Fibroblast of skin of left biceps (primary cell): ENCODE data around the gene RFXAP.

Experiments used
- DNase-seq, 2 experiments: peaks; one replicate each; pipeline ENCODE4 v3.0.0-alpha.2; 2013; ENCODE audit warnings: low read depth in 2 of 2

Gene RFXAP

DNA sequence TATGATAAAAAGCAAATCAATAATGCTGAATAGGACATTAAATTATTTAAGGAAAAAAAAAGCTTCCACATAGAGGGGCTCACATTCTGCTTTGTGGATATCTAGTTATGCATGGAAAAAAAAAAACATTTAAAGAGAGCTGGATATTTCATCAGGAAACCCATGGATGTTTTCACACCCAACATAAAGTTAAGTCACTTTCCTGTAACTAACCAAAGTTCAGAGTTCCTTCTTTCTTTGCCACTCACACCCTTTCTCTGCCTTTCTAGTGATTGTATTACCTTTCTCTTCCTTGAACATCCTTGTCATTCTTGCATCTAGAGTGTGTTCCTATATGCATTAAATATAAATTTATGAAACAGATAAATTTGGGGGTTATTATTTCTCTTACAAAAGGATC is 47.2 kb downstream of the RFXAP start:
- no peak for DNase-seq

DNA sequence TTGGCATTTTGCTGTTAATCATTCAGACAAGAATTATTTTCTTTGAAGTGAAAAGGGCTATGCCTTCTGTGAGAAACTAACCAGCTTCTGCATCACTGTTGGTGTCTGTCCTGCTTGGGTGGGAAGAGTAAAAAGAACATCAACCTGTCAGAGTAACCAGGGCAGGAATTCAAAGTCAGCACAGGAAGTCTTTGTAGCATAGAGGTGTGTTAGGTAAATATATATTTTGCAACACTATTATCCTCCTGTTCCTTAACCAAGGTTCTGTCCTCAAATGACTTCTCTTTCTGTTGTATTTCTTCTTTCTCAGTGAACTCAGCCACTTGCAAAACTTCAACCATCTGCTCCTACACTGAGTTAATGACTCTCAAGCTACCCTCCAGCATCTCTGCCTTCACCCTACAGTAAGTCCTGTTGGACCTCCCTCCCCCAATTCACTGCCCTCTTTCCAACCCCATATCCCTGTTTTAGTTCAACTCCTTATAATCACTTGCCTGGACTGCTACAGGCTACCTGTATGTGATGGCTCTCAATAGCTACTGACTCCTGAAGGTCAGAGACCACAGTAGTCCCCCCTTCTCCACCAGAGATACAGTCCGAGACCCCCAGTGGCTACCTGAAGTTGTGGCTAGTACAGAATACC is 51.1 kb downstream of the RFXAP start:
- no peak for DNase-seq

- no peak for DNase-seq
These were observed 53.6 kb downstream of the RFXAP start for GRCh38 chr13:36872621-36873020.

DNA sequence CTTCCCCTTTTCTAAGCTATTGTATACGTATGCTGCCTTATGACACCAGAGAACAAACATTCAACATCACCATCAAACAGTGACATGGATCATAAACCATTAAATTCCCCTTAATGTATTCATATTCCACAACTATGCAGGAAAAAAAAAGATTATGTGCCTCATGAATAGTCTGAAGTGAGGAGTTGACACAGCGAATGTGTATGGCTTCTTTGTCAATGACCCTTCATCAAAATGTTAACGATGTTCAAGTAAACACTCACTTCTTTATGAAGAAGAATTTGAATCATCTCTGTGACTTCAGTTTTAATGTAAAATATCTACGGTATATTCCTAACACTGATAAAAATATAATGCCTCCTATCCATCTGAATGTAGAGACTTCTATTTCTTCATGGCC is 56.4 kb downstream of the RFXAP start:
- DNase-seq: no peak

- DNase-seq: no peak
These were observed 56.9 kb downstream of the RFXAP start for GRCh38 chr13:36875961-36876360.
